AG10803 (cell line): ENCODE data around the gene ADCY1.

ENCODE experiments used
- DNase-seq: peaks from one replicate; pipeline ENCODE4 v3.0.0; 2010; ENCODE audit warnings: low read depth
- H3K4me3 ChIP-seq: 2 replicates; pipeline ENCODE4 v1.5.1; 2011; ENCODE audit warnings: mild to moderate bottlenecking, low read length, control low read depth
- CTCF ChIP-seq: conservative IDR thresholded peaks from 2 replicates; pipeline ENCODE4 v1.5.1; 2011; ENCODE audit warnings: mild to moderate bottlenecking, low read length, control low read depth, inconsistent platforms

The ADCY1 gene

DNA sequence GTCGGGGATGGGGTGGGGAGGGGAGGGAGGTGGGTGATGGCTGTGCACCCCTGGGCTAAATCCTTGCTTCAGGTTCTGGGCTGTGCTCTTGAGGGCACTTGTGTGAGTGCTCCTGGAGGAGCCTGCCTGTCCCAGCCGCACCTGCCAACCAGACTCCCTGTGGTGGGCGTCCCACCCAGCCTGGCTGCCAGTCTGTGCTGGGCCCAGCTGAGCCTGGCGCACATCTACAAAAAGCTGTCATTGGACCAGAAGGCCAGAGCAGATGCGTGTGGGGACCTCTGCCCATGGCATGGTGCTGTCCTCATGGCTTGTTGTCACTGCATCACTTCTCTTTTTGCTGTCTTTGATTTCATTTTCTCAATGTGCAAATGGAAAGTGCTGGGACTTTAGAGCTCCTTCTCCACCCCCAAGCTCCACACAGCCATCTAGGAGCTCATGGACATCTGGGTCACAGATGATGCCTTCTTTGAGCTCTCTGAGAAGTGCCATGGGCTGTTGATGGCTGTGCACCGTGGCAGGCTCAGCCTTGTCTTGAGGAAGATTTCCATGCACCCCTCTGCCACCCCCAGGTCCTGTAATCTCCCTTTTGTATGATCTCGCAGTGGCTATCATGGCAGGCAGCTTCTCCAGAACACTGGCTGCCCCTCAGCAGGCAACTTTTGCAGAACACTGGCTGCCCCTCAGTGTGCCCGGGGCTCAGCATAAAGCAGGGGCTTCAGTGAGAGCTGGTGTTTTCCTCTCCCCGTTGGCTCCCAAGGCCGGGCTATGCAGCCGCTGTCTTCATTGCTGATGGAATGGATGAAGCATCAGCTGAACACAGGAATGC lies 83.9 kb downstream of the ADCY1 start:
- no peak for DNase-seq
- no peak overlapping the region for H3K4me3 ChIP-seq
- no peak for TF ChIP-seq CTCF

GRCh38 chr7:45658716-45659495 lies 84.7 kb downstream of the ADCY1 start:
- no peak overlapping the region for H3K4me3 ChIP-seq
- no peak for TF ChIP-seq CTCF
- no peak for DNase-seq

GRCh38 chr7:45659496-45660139 lies 85.5 kb downstream of the ADCY1 start:
- H3K4me3 ChIP-seq, result no peak overlapping the region
- DNase-seq, result no peak
- TF ChIP-seq CTCF, result no peak

DNA sequence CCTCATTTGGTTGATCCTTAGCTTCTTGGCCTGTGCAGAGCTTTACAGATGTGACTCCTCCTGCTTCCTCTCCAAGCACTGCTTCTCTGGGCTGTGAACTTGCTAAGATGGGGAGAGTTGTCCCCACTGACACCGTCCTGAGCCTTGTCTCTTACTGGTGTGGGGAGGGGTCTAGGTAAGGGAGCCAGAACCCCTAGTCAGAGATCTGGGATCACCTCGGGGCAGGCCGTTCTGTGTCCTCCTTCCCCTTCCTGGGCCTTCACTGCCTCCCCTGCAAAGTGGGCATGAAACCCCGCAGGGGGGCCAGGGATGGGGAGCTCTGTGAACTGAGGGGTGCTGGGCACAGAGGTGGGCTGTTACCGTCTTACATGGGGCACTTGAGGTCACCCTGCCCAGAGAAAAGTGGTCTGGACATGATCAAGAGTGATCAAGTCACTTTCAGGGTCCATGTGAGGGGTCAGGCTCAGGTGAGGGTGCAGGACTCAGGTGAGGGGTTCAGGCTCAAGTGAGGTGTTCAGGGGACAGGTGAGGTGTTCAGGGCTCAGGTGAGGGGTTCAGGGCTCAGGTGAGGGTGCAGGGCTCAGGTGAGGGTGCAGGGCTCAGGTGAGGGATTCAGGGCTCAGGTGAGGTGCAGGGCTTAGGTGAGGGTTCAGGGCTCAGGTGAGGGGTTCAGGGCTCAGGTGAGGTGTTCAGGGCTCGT lies 86.2 kb downstream of the ADCY1 start:
- no peak overlapping the region for H3K4me3 ChIP-seq
- no peak for DNase-seq
- no peak for TF ChIP-seq CTCF

DNA sequence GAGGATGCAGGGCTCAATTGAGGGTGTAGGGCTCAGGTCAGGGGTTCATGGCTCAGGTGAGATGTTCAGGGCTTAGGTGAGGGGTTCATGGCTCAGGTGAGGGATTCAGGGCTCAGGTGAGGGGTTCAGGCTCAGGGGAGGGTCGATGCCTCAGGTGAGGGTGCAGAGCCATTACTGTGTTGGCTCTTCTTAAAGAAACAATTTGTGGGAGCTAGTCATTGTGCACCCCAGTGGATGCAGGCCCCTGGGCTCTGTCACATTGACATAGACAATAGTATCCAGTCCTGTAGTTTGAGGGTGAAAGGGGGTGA lies 86.7 kb downstream of the ADCY1 start:
- DNase-seq, result no peak
- H3K4me3 ChIP-seq, result no peak overlapping the region
- TF ChIP-seq CTCF, result no peak

DNA sequence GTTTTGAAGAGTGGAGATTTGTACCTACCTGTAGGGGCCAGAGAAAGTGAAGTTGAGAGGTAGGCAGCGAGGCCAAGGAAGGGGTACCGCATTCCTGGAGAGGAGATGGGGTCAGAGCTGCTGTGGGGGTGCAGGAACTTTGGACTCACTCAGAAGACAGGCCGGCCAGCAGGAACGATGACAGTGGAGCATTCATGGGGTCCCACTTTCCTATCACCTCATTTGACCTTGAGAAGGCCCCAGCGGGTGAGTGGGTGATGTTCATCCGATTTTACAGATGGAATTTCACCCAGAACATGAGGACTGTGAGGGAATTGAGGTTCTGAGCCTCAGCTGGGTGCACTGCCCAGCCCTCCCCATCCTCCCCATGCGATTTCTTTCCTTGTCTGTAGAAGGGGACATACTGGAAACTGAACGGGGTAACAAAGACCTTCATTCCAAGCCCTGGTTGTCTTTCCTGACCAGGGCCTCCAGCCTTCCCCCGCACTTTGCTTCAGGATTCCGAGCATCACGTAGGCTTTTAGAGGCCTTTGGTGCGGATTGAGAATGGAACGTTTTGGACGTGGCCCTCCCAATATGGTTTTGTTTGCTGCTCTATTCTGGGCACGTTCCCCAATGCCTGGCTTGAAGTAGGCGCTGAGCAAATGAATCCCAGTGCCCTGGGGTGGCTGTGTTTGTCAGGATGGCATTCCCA lies 87.3 kb downstream of the ADCY1 start:
- TF ChIP-seq CTCF, result no peak
- DNase-seq, result no peak

More for the DNA sequence above, 87.3 kb downstream of the ADCY1 start:
- no peak overlapping the region for H3K4me3 ChIP-seq
